DND-41 (cell line): ENCODE results near the gene TULP4.
"Not testable (repeated sequence)": the region's sequence is repeated elsewhere in the genome, so short reads cannot be mapped to it uniquely, and the experiment has no call there.

Experiments
- ATAC-seq: fragments of 200-7000 bp; cut with Tn5 transposase; 3 replicates; pipeline ENCODE4 v1.9.1; 2021; ENCODE audit warnings: low read depth; ENCODE audit not compliant: insufficient read depth
- DNase-seq: peaks from one replicate; pipeline ENCODE4 v3.0.0-alpha.2; 2020
- H2AFZ ChIP-seq: 2 replicates; pipeline ENCODE4 v1.6.0; 2012; ENCODE audit warnings: low read depth, low read length
- H3K27ac ChIP-seq: 2 replicates; pipeline ENCODE4 v1.5.1; 2012; ENCODE audit warnings: low read length, inconsistent platforms
- H3K27me3 ChIP-seq: fragments of 200-600 bp; sonication (generic); 2 replicates; pipeline ENCODE4 v1.6.0; 2012; ENCODE audit warnings: low read length, mild to moderate bottlenecking, inconsistent platforms; ENCODE audit not compliant: insufficient read depth, poor library complexity
- H3K36me3 ChIP-seq: 2 replicates; pipeline ENCODE4 v1.5.1; 2012; ENCODE audit warnings: low read length, inconsistent platforms; ENCODE audit not compliant: insufficient read depth
- H3K4me1 ChIP-seq: 2 replicates; pipeline ENCODE4 v1.5.1; 2012; ENCODE audit warnings: mild to moderate bottlenecking, low read length; ENCODE audit not compliant: insufficient read depth
- H3K4me2 ChIP-seq: 2 replicates; pipeline ENCODE4 v1.6.0; 2012; ENCODE audit warnings: mild to moderate bottlenecking, moderate library complexity, low read length, inconsistent platforms; ENCODE audit not compliant: insufficient read depth
- H3K4me3 ChIP-seq, 2 experiments: fragments of 200-600 bp in 1 of 2; shearing (Covaris generic) in 1 of 2; 2 replicates each; pipeline ENCODE4 v1.5.1; 2012 to 2016; ENCODE audit warnings: inconsistent platforms in 2 of 2, low read length in 2 of 2, mild to moderate bottlenecking in 2 of 2, low read depth in 1 of 2, moderate library complexity in 1 of 2
- H3K79me2 ChIP-seq: 2 replicates; pipeline ENCODE4 v1.6.0; 2012; ENCODE audit warnings: low read length, inconsistent platforms; ENCODE audit not compliant: insufficient read depth
- H3K9ac ChIP-seq: 2 replicates; pipeline ENCODE4 v1.6.0; 2012; ENCODE audit warnings: low read depth, mild to moderate bottlenecking, inconsistent platforms, low read length, moderate library complexity
- H3K9me3 ChIP-seq: 2 replicates; pipeline ENCODE4 v1.5.1; 2012; ENCODE audit warnings: low read length, moderate library complexity, mild to moderate bottlenecking, inconsistent platforms; ENCODE audit not compliant: insufficient read depth, severe bottlenecking
- H4K20me1 ChIP-seq: 2 replicates; pipeline ENCODE4 v1.6.0; 2012; ENCODE audit warnings: low read length; ENCODE audit not compliant: insufficient read depth
- EZH2 ChIP-seq: IDR thresholded peaks from 3 replicates; pipeline ENCODE4 v1.6.1; 2012; ENCODE audit warnings: borderline replicate concordance, low read depth, mild to moderate bottlenecking, moderate library complexity, low read length, inconsistent platforms; ENCODE audit not compliant: severe bottlenecking
- TF ChIP-seq, protein P1 (sequence below): IDR thresholded peaks from 2 replicates; pipeline ENCODE4 v1.5.1; 2012; ENCODE audit warnings: borderline replicate concordance, low read length, moderate library complexity, mild to moderate bottlenecking; ENCODE audit not compliant: poor library complexity, severe bottlenecking; ENCODE audit errors: extremely low read depth

Gene TULP4

GRCh38 chr6:158521759-158522158 lies 209.5 kb downstream of the TULP4 start:
- Histone ChIP-seq H3K79me2 (no peaks in the 10 kb centered on the region), H4K20me1 (no peaks in the 10 kb centered on the region), H3K36me3 (no peaks in the 10 kb centered on the region), H3K4me3 (no peak overlapping the region), H3K4me2 (no peak overlapping the region), H3K27ac (no peak overlapping the region), H3K4me1 (peaks cover 32% of the 10 kb centered on the region), H2AFZ (no peak overlapping the region), H3K9ac (no peak overlapping the region), H3K27me3 (no peaks in the 10 kb centered on the region), H3K9me3 (no peaks in the 10 kb centered on the region)
- TF ChIP-seq EZH2: no peak
- TF ChIP-seq, protein P1, sequence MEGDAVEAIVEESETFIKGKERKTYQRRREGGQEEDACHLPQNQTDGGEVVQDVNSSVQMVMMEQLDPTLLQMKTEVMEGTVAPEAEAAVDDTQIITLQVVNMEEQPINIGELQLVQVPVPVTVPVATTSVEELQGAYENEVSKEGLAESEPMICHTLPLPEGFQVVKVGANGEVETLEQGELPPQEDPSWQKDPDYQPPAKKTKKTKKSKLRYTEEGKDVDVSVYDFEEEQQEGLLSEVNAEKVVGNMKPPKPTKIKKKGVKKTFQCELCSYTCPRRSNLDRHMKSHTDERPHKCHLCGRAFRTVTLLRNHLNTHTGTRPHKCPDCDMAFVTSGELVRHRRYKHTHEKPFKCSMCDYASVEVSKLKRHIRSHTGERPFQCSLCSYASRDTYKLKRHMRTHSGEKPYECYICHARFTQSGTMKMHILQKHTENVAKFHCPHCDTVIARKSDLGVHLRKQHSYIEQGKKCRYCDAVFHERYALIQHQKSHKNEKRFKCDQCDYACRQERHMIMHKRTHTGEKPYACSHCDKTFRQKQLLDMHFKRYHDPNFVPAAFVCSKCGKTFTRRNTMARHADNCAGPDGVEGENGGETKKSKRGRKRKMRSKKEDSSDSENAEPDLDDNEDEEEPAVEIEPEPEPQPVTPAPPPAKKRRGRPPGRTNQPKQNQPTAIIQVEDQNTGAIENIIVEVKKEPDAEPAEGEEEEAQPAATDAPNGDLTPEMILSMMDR: no peak
- ATAC-seq (no peak), DNase-seq (no peak)

GRCh38 chr6:158522616-158523015 lies 210.4 kb downstream of the TULP4 start:
- ATAC-seq: no peak
- no peak overlapping the region for H3K27ac ChIP-seq
- no peak for DNase-seq
- no peaks in the 10 kb centered on the region for H3K79me2 ChIP-seq
- no peak overlapping the region for H3K9ac ChIP-seq
- TF ChIP-seq, protein P1: no peak
- no peak for TF ChIP-seq EZH2
- H2AFZ ChIP-seq: no peak overlapping the region
- no peak overlapping the region for H3K4me3 ChIP-seq
- H3K27me3 ChIP-seq: no peaks in the 10 kb centered on the region
- peaks cover 24% of the 10 kb centered on the region for H3K4me1 ChIP-seq
- H3K4me2 ChIP-seq: no peak overlapping the region
- no peaks in the 10 kb centered on the region for H4K20me1 ChIP-seq
- H3K9me3 ChIP-seq: no peaks in the 10 kb centered on the region
- H3K36me3 ChIP-seq: no peaks in the 10 kb centered on the region

DNA sequence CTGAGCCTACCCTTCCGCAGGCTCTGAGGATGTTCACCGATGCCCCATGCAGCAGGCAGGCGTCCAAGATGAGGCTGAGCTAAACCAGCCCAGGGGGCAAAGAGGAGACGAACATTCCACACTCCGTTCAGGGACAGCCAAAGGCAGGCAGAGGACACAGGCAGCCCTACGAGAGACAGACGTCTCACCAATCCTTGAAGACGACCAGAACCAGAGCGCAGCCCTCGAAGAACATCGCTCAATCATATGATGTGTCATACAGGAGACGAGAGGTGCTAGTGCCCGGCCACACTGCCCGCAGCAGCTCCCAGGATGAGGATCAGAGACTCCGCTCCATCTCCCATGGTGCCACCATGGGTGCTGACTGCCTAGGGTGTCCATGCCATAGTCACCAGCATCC lies 212.0 kb downstream of the TULP4 start:
- no peak overlapping the region for H3K9ac ChIP-seq
- ATAC-seq: no peak
- no peaks in the 10 kb centered on the region for H3K36me3 ChIP-seq
- no peak for DNase-seq
- H3K27ac ChIP-seq: no peak overlapping the region
- H3K79me2 ChIP-seq: no peaks in the 10 kb centered on the region
- no peak overlapping the region for H3K4me3 ChIP-seq
- H3K4me2 ChIP-seq: no peak overlapping the region
- no peak overlapping the region for H2AFZ ChIP-seq
- H3K27me3 ChIP-seq: no peaks in the 10 kb centered on the region
- H3K9me3 ChIP-seq: no peaks in the 10 kb centered on the region
- TF ChIP-seq, protein P1: no peak
- TF ChIP-seq EZH2: no peak
- H4K20me1 ChIP-seq: no peaks in the 10 kb centered on the region
- peaks cover 7% of the 10 kb centered on the region for H3K4me1 ChIP-seq

DNA sequence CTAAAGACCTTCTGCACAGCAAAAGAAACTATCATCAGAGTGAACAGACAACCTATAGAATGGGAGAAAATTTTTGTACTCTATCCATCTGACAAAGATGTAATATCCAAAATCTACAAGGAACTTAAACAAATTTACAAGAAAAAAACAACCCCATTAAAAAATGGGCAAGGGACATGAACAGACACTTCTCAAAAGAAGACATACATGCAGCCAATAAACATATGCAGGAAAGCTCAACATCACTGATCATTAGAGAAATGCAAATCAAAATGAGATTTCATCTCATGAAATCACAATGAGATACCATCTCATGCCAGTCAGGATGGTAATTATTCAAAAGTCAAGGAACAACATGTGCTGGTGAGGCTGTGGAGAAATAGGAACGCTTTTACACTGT lies 215.6 kb downstream of the TULP4 start:
- not testable (repeated sequence) for H3K4me2 ChIP-seq, ATAC-seq, H3K79me2 ChIP-seq, H3K4me1 ChIP-seq, H4K20me1 ChIP-seq, H3K4me3 ChIP-seq, DNase-seq, H2AFZ ChIP-seq, H3K36me3 ChIP-seq, H3K9ac ChIP-seq, H3K9me3 ChIP-seq, H3K27ac ChIP-seq, H3K27me3 ChIP-seq
